ENCODE results near the gene CYP2B6.
"Not testable (repeated sequence)": the region's sequence is repeated elsewhere in the genome, so short reads cannot be mapped to it uniquely, and the experiment has no call there.

DNA sequence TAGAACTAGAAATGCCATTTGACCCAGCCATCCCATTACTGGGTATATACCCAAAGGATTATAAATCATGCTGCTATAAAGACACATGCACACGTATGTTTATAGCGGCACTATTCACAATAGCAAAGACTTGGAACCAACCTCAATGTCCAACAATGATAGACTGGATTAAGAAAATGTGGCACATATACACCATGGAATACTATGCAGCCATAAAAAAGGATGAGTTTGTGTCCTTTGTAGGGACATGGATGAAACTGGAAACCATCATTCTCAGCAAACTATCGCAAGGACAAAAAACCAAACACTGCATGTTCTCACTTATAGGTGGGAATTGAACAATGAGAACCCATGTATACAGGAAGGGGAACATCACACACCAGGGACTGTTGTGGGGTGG lies 23.0 kb upstream of the CYP2B6 start:
- TF ChIP-seq, protein P1, sequence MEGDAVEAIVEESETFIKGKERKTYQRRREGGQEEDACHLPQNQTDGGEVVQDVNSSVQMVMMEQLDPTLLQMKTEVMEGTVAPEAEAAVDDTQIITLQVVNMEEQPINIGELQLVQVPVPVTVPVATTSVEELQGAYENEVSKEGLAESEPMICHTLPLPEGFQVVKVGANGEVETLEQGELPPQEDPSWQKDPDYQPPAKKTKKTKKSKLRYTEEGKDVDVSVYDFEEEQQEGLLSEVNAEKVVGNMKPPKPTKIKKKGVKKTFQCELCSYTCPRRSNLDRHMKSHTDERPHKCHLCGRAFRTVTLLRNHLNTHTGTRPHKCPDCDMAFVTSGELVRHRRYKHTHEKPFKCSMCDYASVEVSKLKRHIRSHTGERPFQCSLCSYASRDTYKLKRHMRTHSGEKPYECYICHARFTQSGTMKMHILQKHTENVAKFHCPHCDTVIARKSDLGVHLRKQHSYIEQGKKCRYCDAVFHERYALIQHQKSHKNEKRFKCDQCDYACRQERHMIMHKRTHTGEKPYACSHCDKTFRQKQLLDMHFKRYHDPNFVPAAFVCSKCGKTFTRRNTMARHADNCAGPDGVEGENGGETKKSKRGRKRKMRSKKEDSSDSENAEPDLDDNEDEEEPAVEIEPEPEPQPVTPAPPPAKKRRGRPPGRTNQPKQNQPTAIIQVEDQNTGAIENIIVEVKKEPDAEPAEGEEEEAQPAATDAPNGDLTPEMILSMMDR (IDR thresholded peaks at IDR 0.05; ENCODE audit: low read depth, low read length): not testable (repeated sequence)
- TF ChIP-seq EZH2phosphoT487 (IDR thresholded peaks at IDR 0.05; ENCODE audit: low read depth): not testable (repeated sequence)
